ENCODE data around the gene ADCY6. TPM values are rescaled to one million over a fixed set of nuclear protein-coding genes. Genes with fewer than 3 reads are reported as not detected.

Gene ADCY6
- total RNA-seq, 2 donors from 2014 or later = 84.7 to 121 TPM

DNA sequence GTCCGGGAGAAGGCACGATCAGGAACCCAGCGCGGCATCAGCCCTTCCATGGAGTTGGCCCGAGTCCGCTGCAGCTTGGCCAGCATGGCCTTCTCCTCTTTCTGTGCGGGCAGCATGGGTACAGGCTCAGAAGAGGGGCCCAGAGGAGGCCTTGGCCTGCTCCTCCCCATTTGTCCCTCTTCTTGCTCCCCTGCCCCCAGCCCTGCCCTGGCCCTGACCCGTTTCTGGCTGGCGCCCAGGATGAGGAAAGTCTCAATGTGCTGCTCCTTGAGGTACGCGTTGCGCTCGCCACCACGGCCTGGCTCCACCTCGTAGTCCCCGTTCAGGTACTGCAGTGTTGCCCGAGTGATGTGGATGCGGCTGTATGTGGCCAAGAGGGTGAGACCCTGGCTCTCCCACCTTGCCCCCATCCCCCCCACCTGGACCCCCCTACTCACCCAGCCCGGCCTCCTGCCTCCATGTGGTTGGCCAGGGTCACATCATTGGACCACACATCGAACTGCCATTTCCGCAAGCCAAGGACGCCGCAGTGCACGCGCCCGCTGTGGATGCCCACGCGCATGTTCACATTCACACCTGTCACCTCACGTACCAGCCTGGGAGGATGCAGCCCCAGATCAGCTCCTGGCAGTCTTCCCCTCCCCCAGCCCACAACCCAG is 12.8 kb downstream of the ADCY6 start:
- DNase-seq = no peak
- intact Hi-C loops (cut with DNase I) = no loop called here
- Histone ChIP-seq H3K27me3 (no peaks in the 10 kb centered on the region), H3K9me3 (no peaks in the 10 kb centered on the region), H3K9ac (ENCODE audit: low read depth in 2 of 2, low read length in 2 of 2) (no peak overlapping the region), H3K36me3 (peaks cover 18% of the 10 kb centered on the region), H3K4me1 (peaks cover 16% of the 10 kb centered on the region), H3K4me3 (no peak overlapping the region), H3K27ac (no peak overlapping the region)
- no peak for TF ChIP-seq CTCF (IDR thresholded peaks at IDR 0.05)

DNA sequence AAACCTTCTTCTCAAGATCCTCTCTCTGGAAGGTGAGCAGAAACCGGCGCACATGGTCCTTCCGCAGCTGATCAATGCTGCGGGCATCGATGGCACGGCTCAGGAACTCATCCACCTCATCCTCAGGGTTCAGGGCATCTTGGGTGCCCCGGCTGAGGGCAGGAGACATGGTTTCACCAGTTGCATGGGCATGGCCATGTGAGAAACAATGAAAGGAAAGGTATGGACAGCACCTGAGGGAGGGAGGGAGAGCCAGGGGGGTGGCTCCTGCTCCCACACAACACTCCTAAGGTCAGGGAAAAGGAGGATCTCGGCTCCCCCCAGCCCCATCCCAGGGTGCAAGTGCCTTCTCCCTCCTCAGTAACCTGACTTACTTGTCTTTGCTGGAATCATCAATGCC is 13.6 kb downstream of the ADCY6 start:
- no peaks in the 10 kb centered on the region for H3K9me3 ChIP-seq
- TF ChIP-seq CTCF (IDR thresholded peaks at IDR 0.05) = no peak
- DNase-seq = no peak
- H3K9ac ChIP-seq (ENCODE audit: low read depth in 2 of 2, low read length in 2 of 2) = no peak overlapping the region
- intact Hi-C loops (cut with DNase I) = no loop called here
- no peak overlapping the region for H3K4me3 ChIP-seq
- H3K4me1 ChIP-seq = peaks cover 10% of the 10 kb centered on the region
- H3K27me3 ChIP-seq = no peaks in the 10 kb centered on the region
- peaks cover 18% of the 10 kb centered on the region for H3K36me3 ChIP-seq
- H3K27ac ChIP-seq = no peak overlapping the region

DNA sequence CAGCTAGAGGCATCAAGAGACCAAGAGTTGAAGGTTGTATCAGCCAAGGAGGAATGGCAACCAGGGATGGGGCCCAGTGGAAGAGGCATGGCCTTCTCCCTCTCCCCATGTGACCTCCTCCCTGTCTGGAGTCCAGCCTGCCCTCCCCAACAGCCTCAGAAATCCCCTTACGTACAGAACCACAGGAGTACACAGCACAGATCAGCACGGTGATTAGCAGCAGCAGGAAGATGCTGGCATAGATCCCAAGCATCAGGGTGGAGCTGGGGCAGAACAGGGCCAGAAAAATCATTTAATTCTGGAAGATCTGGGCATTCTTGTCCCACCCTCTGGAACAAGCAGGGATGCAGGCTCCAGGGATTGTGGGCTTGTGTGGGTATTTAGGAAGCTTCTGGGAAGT is 14.4 kb downstream of the ADCY6 start:
- no peak for DNase-seq
- Histone ChIP-seq H3K4me1 (peaks cover 2% of the 10 kb centered on the region), H3K4me3 (no peak overlapping the region), H3K36me3 (peaks cover 18% of the 10 kb centered on the region), H3K27me3 (no peaks in the 10 kb centered on the region), H3K27ac (no peak overlapping the region), H3K9ac (ENCODE audit: low read depth in 2 of 2, low read length in 2 of 2) (no peak overlapping the region), H3K9me3 (no peaks in the 10 kb centered on the region)
- no peak for TF ChIP-seq CTCF (IDR thresholded peaks at IDR 0.05)
- intact Hi-C loops (cut with DNase I) = no loop called here

DNA sequence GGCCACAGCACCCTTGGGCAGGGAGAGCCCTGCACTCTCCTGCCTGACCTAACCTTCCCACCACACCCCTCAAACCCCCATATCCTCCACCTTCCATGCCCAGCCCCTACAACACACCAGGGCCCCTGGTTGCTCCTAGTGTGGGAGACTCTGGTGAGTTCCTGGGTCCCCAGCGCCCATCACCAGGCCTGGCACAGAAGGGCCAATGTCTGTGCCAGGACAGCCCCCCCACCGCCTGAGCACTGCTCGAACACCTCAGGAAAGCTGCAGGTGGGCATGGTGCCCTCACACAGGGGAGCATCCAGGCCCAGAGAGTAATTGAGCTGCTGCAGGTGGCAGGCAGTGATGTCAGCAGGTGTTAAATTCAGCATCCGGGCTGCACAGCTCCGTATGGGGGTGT is 15.2 kb downstream of the ADCY6 start:
- intact Hi-C loops (cut with DNase I) = no loop called here
- H3K36me3 ChIP-seq = peaks cover 18% of the 10 kb centered on the region
- no peaks in the 10 kb centered on the region for H3K4me1 ChIP-seq
- H3K27me3 ChIP-seq = no peaks in the 10 kb centered on the region
- no peak overlapping the region for H3K4me3 ChIP-seq
- H3K9me3 ChIP-seq = no peaks in the 10 kb centered on the region
- DNase-seq = no peak
- no peak for TF ChIP-seq CTCF (IDR thresholded peaks at IDR 0.05)
- H3K27ac ChIP-seq = no peak overlapping the region
- no peak overlapping the region for H3K9ac ChIP-seq (ENCODE audit: low read depth in 2 of 2, low read length in 2 of 2)

DNA sequence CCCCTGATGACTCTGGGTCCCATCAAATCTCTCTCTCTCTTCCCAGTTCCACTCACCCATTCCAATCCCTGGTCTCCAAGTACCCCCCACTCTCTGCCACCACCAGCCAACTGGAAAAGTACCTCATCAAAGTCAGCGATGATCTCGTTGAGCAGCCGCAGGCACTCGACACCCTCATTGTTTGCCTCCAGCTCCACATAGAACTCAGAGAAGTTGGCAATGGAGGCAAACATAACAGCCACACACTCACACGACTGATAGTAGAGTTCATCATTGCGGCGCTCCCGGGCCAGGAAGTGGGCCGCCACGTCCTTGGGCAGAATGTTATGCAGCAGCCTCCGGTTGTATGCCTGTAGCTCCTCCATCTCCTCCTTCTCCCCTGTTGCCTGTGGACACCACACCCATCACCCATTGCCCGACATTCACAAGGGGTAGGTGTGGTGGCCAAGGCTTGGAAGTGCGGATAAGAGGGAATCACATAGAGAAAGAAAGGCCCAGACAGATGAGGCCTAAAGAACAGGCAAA is 17.2 kb downstream of the ADCY6 start:
- no peak for TF ChIP-seq CTCF (IDR thresholded peaks at IDR 0.05)
- no peak for DNase-seq
- no peak overlapping the region for H3K9ac ChIP-seq (ENCODE audit: low read depth in 2 of 2, low read length in 2 of 2)
- H3K4me3 ChIP-seq = no peak overlapping the region
- peaks cover 13% of the 10 kb centered on the region for H3K36me3 ChIP-seq
- no peaks in the 10 kb centered on the region for H3K27me3 ChIP-seq
- intact Hi-C loops (cut with DNase I) = no loop called here
- H3K27ac ChIP-seq = no peak overlapping the region
- no peaks in the 10 kb centered on the region for H3K4me1 ChIP-seq
- no peaks in the 10 kb centered on the region for H3K9me3 ChIP-seq
